ENCODE data around the gene PBX2.
A peak's percentile ranks its signal among the peaks of the same experiment; 100 is the strongest.
"Not testable (repeated sequence)": the region's sequence is repeated elsewhere in the genome, so short reads cannot be mapped to it uniquely, and the experiment has no call there.

The PBX2 gene

GRCh38 chr6:32149092-32149755, 40.8 kb downstream of the PBX2 start:
- peak; percentile 16 to 36 for ATAC-seq

GRCh38 chr6:32148289-32149091, 41.5 kb downstream of the PBX2 start:
- peak; percentile 75 to 82 for ATAC-seq

DNA sequence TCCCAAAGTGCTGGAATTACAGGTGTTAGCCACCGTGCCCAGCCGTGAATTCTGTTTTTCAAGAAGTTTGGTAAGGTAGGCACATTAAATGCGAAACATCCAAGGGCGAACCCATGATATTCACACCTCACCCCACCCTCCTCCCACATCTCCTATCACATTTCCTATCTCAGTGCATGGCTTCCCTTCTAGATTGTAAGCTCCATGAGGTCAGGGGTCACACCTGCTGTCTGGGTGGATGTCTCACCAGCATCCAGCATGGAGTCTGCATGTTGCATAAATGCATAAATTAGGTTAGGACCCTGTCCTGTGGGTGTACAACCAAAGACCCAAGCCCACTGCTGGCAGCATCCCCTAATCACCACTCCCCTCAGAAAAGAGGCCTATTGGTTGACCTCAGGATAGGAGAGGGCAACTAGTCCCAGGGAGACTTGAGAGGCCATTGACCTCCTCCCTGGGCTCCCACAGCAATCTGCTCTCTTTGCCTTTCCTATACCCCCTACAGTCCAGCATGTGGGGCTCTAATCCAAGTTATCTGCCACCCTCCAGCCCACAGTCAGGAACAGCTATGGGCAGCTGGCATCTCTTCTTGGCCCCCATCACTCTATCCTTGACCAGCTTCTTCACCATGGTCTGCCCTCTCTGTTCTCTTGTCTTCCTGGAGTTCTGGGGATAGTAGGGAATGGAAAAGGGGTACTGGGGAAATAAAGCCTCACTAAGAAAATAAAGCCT, 42.4 kb downstream of the PBX2 start:
- no peak for ATAC-seq

DNA sequence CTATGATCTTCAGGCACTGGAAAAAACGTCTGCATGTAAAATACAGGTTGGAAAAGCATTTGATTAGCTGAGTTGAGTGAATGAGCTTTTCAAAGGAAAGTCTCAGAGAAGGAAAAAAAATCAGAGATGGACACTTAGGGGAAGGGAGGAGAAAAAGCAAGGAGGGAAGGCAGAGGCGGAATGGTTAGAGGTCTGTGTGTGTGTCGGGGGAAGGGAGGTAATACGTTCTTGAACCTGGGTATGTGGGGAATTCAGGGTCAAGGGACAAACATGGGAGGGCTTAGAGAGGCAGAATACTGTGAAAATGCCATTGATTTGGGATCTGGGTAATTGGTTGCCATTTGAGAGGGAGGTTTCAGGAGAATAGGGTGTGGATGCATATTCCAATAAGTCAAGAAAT, 43.3 kb downstream of the PBX2 start:
- no peak for ATAC-seq

DNA sequence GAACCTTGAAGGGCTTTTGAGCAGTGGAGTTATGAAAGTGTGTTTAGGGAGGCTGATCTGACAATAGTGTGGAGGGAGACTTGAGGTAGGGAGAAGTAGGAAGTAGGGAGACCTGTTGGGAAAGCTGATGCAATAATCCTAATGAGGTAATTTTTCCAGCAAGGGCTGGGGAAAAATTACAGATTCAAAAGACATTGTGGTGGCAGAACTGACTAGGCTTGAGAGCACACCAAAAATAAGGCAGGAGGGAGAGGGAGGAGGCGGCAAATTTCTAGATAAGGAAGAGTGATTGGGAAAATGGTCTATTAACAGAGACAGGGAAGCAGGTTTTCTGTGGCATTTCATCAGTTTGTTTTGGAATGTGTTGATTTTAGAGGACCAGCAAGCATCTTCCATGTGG, 43.7 kb downstream of the PBX2 start:
- no peak for ATAC-seq

DNA sequence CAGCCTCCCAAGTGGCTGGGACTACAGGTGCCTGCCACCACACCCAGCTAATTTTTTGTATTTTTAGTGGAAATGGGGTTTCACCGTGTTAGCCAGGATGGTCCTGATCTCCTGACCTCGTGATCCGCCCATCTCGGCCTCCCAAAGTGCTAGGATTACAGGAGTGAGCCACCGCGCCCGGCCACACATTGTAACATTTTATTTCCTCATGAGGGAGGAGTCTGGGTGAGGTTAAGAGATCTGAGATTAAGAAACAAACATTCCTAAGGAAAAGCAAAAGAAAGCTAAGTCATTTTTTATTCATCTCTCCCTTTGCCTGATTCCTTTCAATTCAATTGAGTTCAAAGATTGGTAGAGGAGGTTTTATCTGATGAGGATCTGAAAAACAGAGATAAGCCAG, 45.8 kb downstream of the PBX2 start:
- not testable (repeated sequence) for ATAC-seq

GRCh38 chr6:32140420-32141046, 49.5 kb downstream of the PBX2 start:
- ATAC-seq, result no peak

DNA sequence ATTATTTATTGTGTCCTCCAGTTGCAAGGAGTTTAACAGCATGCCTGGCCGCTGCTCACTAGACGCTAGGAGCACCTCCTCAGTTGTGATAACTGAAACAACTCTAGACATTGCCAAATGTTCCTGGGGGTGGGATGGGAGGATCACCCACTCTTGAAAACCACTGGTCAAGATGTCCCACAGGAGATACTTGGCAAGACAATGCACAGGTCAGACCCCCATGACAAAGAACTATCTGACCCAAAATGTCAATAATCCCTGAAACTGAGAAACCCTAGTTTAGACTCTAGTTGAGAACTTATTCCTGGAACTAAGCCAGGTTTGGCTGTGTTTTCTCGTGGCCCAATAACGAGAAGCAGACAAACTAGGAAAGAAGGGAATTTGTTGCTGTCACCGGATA, 50.4 kb downstream of the PBX2 start:
- no peak for ATAC-seq

DNA sequence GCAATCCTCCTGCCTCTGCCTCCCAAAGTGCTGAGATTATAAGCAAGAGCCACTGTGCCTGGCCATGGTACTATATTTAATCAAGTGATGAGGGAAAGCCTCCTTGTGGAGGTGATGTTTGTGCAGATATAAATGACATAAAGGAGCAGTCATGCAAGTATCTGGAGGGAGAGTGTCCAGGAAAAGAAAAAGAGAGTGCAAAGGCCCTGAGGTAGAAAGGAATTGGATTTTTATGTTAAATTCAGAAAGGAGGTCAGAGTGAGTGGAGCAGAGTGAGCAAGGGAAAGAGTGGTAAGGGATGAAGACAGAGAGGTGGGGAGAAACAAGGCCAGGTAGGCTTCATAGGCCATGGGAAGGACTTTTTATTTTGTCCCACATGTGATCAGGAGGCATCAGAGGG, 52.5 kb downstream of the PBX2 start:
- no peak for ATAC-seq

Measured in activated CD4-positive, CD25-positive, alpha-beta regulatory T cell treated with anti-CD3 and anti-CD28 coated beads, Interleukin-2, amount 50 U/mL, for 24 hours (primary cell).